Endothelial cell (in vitro differentiated cells): ENCODE results near the gene DOCK1. TPM values are rescaled to one million over a fixed set of nuclear protein-coding genes. Genes with fewer than 3 reads are reported as not detected.

ENCODE experiments used
- DNase-seq: peaks from one replicate; pipeline ENCODE4 v3.0.0; 2021; ENCODE audit warnings: low spot score
- H3K27ac Mint-ChIP-seq: one replicate; pipeline ENCODE4 v1.8.0; 2021; ENCODE audit warnings: mixed read lengths, inconsistent platforms; ENCODE audit not compliant: unreplicated experiment
- H3K27me3 Mint-ChIP-seq: one replicate; pipeline ENCODE4 v1.8.0; 2021; ENCODE audit warnings: mild to moderate bottlenecking, moderate library complexity, mixed read lengths, inconsistent platforms; ENCODE audit not compliant: unreplicated experiment
- H3K36me3 Mint-ChIP-seq: one replicate; pipeline ENCODE4 v1.8.0; 2021; ENCODE audit warnings: mild to moderate bottlenecking, low read depth, mixed read lengths, inconsistent platforms; ENCODE audit not compliant: unreplicated experiment
- H3K4me1 Mint-ChIP-seq: one replicate; pipeline ENCODE4 v1.8.0; 2021; ENCODE audit warnings: mild to moderate bottlenecking, mixed read lengths, inconsistent platforms; ENCODE audit not compliant: unreplicated experiment
- H3K4me3 Mint-ChIP-seq: one replicate; pipeline ENCODE4 v1.8.0; 2021; ENCODE audit warnings: mild to moderate bottlenecking, mixed read lengths, inconsistent platforms; ENCODE audit not compliant: unreplicated experiment
- H3K9me3 Mint-ChIP-seq: one replicate; pipeline ENCODE4 v1.8.0; 2021; ENCODE audit warnings: mixed read lengths, inconsistent platforms; ENCODE audit not compliant: unreplicated experiment
- total RNA-seq: library from RNA; stranded (reverse); fragmentation: NEBNext Ultra II Directional; extraction: Animal tissue kit (Norgen Biotek cat#: 25700); gene quantifications from one replicate; pipeline ENCODE4 v1.2.1, GENCODE V29; 2021; ENCODE audit not compliant: unreplicated experiment
- TF ChIP-seq, protein P1 (sequence below): fragments of 200-600 bp; sonication (generic); IDR thresholded peaks from one replicate; pipeline ENCODE4 v1.5.0; 2021; ENCODE audit warnings: antibody characterized with exemption; ENCODE audit not compliant: unreplicated experiment

Gene DOCK1
- total RNA-seq, 1 donor from 2014 or later, result 116 TPM

DNA sequence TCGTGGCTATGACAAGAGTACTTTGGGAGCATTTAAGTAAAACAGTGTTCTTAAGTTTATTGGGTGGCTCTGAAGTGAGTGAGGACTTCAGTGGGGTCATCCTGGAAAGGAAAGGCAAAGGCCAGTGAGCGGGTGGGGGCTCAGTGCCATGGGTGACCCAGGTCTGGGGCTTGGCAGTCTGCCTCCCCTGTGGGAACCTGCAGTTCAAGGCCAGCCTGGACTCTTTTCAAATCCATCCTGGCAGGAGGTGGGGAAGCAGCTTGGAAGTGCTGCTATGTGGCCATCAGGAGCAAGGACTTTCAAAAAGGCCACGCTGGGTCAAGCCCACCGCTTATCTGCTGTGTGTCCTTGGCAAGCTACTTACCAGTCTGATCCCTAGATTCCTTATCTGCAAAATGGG, 495.0 kb downstream of the DOCK1 start:
- no peak for DNase-seq
- H3K4me1 Mint-ChIP-seq, result peaks cover 10% of the 10 kb centered on the region
- TF ChIP-seq, protein P1, sequence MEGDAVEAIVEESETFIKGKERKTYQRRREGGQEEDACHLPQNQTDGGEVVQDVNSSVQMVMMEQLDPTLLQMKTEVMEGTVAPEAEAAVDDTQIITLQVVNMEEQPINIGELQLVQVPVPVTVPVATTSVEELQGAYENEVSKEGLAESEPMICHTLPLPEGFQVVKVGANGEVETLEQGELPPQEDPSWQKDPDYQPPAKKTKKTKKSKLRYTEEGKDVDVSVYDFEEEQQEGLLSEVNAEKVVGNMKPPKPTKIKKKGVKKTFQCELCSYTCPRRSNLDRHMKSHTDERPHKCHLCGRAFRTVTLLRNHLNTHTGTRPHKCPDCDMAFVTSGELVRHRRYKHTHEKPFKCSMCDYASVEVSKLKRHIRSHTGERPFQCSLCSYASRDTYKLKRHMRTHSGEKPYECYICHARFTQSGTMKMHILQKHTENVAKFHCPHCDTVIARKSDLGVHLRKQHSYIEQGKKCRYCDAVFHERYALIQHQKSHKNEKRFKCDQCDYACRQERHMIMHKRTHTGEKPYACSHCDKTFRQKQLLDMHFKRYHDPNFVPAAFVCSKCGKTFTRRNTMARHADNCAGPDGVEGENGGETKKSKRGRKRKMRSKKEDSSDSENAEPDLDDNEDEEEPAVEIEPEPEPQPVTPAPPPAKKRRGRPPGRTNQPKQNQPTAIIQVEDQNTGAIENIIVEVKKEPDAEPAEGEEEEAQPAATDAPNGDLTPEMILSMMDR, result no peak
- H3K36me3 Mint-ChIP-seq, result peaks cover 14% of the 10 kb centered on the region
- no peak overlapping the region for H3K4me3 Mint-ChIP-seq
- peaks cover 2% of the 10 kb centered on the region for H3K27me3 Mint-ChIP-seq
- no peaks in the 10 kb centered on the region for H3K9me3 Mint-ChIP-seq
- H3K27ac Mint-ChIP-seq, result no peak overlapping the region

DNA sequence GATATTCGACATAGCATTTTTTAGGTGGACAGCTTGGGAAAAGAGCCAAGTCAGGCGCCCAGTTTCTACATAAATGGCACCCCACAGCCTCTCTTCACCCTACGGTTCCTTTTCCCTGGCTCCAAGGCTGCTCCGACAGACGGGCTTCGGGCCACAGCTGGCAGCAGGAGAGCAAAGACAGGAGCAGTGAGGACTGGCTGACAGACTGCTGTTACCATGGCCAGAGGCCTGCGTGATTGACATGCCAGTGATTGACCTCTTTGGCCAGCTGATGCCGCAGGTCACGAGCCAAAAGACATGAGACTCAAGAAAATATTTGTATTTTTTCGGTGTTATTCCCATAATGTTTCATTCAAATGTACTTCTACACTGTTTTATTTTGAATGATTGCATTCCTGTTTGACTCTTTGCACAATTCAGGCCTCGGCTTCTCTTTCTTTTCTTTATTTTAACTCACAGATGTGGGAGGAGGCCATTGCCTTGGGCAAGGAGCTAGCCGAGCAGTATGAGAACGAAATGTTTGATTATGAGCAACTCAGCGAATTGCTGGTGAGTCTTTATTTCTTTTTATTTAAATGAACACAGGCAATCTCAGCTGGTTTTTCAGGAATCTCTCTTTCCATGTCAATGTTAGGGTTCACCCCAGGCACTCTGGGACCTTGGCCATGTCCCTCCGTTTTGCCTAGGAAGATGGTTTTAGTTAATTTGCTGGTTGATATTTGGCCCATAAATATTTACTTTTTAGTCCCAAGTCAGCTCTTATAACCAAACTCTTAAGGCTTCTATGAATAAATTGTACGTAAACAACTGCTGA, 497.6 kb downstream of the DOCK1 start:
- Mint-ChIP-seq H3K27me3 (no peaks in the 10 kb centered on the region), H3K36me3 (peaks cover 28% of the 10 kb centered on the region), H3K4me1 (peaks cover 10% of the 10 kb centered on the region), H3K9me3 (no peaks in the 10 kb centered on the region), H3K4me3 (no peak overlapping the region), H3K27ac (no peak overlapping the region)
- TF ChIP-seq, protein P1, result no peak
- no peak for DNase-seq

DNA sequence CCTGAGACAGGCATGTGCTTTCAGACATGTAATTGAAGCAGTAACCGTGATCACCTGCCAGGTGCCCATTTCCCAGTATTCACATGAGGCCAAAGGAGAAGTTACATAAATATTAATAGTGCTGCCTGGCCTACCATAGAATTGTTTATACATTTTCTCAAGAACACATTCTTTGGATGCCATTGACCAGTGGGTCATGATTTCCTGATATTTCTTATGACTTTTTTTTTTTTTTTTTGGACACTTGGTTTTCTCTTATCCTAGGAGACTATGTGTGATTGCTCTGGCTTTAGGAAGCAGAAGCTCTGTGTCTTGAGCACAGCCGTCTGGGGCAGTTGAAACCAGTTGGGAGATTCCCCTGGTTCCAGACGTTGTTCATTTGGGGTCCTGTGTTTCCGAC, 500.0 kb downstream of the DOCK1 start:
- no peak for DNase-seq
- TF ChIP-seq, protein P1, result no peak
- Mint-ChIP-seq H3K9me3 (no peaks in the 10 kb centered on the region), H3K36me3 (peaks cover 29% of the 10 kb centered on the region), H3K27ac (no peak overlapping the region), H3K27me3 (no peaks in the 10 kb centered on the region), H3K4me1 (no peaks in the 10 kb centered on the region), H3K4me3 (peak overlapping the region; percentile 29)

DNA sequence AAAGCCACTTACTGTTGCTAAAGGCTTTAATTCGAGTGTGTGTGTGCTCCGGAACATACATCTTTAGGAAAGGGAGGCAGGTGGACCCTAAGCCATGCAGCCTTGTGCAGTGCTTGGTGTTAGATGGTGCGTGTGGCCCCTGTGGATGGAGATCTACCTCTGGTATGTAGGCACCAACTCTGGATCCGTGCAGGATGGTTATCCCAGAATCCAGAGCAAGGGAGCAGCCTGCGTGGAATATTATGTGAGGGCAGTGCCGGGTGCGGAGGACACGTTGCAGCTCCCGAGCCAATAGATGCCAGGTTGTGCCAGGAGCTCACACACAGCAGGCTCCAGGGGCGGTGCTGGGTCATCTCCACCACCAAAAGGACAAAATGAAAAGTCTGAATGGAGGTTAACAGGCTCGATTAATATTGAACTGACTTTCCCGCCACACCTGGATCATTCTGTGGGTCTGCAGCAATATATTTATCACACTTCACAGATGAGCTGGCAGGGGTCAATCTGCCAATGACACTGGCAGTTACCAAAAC, 500.9 kb downstream of the DOCK1 start:
- no peak for DNase-seq
- TF ChIP-seq, protein P1, result no peak
- Mint-ChIP-seq H3K4me1 (no peaks in the 10 kb centered on the region), H3K27me3 (no peaks in the 10 kb centered on the region), H3K9me3 (no peaks in the 10 kb centered on the region), H3K27ac (no peak overlapping the region), H3K36me3 (peaks cover 37% of the 10 kb centered on the region), H3K4me3 (peak overlapping the region; percentile 29)

DNA sequence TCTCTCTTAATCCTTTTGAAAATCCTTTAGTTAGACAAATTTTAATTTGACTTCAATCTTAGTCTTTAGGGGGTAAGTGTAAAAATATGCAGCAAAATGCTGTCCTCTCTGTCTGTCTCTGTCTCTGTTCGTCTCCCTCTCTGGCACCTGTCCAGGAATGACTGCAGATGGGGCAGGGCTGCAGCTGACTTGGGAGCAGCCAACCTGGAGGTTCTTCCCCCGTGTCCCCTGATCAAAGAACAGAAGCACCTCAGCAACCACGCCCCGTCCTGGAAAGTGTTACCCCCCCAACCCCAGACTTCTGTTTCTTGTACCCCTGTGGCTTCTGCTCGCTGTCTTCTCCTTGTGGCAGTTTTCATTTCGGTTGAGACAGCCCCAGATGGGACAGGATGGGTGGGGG, 502.3 kb downstream of the DOCK1 start:
- Mint-ChIP-seq H3K9me3 (no peaks in the 10 kb centered on the region), H3K27ac (no peak overlapping the region), H3K27me3 (no peaks in the 10 kb centered on the region), H3K4me1 (no peaks in the 10 kb centered on the region), H3K4me3 (no peak overlapping the region), H3K36me3 (peaks cover 40% of the 10 kb centered on the region)
- TF ChIP-seq, protein P1, result no peak
- DNase-seq, result no peak
